Right cardiac atrium (tissue), 5 donors: ENCODE results near the gene KDM4C. TPM values are rescaled to one million over a fixed set of nuclear protein-coding genes. Genes with fewer than 3 reads are reported as not detected.
A peak's percentile ranks its signal among the peaks of the same experiment; 100 is the strongest.
"Not testable (repeated sequence)": the region's sequence is repeated elsewhere in the genome, so short reads cannot be mapped to it uniquely, and the experiment has no call there.

ENCODE experiments used
- ATAC-seq, 2 donors: fragments of 200-7000 bp; cut with Tn5 transposase; one replicate each; pipeline versions ENCODE4 v1.8.0 to v1.9.1; 2020; ENCODE audit warnings: moderate library complexity in 2 of 2, mild to moderate bottlenecking in 1 of 2
- DNase-seq, 3 donors: peaks; one replicate each; pipeline ENCODE4 v3.0.0-alpha.2; 2020
- H3K27ac ChIP-seq: one replicate; pipeline ENCODE4 v1.5.1; 2013; ENCODE audit warnings: mild to moderate bottlenecking, low read length, control low read depth, moderate library complexity
- H3K27me3 ChIP-seq: one replicate; pipeline ENCODE4 v1.6.1; 2013; ENCODE audit not compliant: control insufficient read depth, insufficient read depth
- H3K4me1 ChIP-seq: one replicate; pipeline ENCODE4 v1.6.1; 2013; ENCODE audit warnings: low read length; ENCODE audit not compliant: control insufficient read depth, insufficient read depth
- H3K4me3 ChIP-seq: one replicate; pipeline ENCODE4 v1.5.1; 2013; ENCODE audit warnings: low read length, control low read depth
- H3K9me3 ChIP-seq: one replicate; pipeline ENCODE4 v1.6.1; 2013; ENCODE audit warnings: low read length; ENCODE audit not compliant: control insufficient read depth
- WGBS: extraction: QIAGEN DNeasy Blood & Tissue Kit; methylation state at CpG from one replicate; pipeline ENCODE4 v1.1.7; 2013; 5-methylcytosine and 5-hydroxymethylcytosine counted together
- intact Hi-C, 4 donors: fragments of 100-400 bp; cut with DNase I; formaldehyde crosslinking; loops; one replicate each; pipeline versions ENCODE4 v1.11.0 to v1.14.0; 2022 to 2023
- polyA plus RNA-seq: library from polyadenylated mRNA; stranded (reverse); fragments of 200-250 nt; gene quantifications from one replicate; pipeline ENCODE4 v1.2.3, GENCODE V29; 2013
- total RNA-seq, 4 donors: library from RNA; stranded (reverse); fragmentation: NEBNext Ultra II Directional; extraction: Animal tissue kit (Norgen Biotek cat#: 25700); gene quantifications; one replicate each; pipeline ENCODE4 v1.2.1, GENCODE V29; 2021
- donor health status: healthy with polysubstance abuse.
- donor health status: DM: no; HTN: yes; CAD: no.
- donor health status: DM: no; HTN: no; CAD: no.
- donor health status: DM: no; HTN: yes; CAD: no; lungs with severe emphysema.
- donor health status: DM: yes; HTN: yes; CAD: no.

The KDM4C gene
- total and polyA plus RNA-seq, 5 donors = 6.4 to 20.6 (median 17.1) TPM

DNA sequence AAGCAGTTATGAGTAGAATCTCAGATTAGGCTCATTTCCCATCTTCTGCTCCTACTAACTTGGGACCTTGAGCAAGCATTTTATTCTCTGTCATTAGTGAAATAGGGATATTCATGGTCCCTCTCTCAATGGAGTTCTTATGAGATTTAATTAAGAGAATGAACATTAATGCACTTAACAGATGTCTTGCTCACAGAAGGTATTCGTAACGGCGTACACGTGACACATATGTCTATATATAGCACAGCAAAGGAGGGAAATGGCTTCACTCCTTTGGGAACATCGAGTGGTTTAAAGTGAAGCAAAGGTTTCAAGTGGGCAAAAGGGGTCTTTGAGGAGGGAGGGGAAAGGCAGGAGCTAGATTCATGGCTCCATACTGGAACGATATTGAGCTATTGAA lies 24.6 kb downstream of the KDM4C start:
- intact Hi-C loops = no loop called here
- no peak overlapping the region for H3K27ac ChIP-seq

GRCh38 chr9:6782981-6783380 lies 25.2 kb downstream of the KDM4C start:
- ATAC-seq = no peak
- 87% methylated on average over 3 of the region's 3 CpGs for WGBS
- Histone ChIP-seq H3K27ac (no peak overlapping the region), H3K4me1 (peaks cover 17% of the 10 kb centered on the region), H3K4me3 (no peak overlapping the region), H3K9me3 (no peaks in the 10 kb centered on the region), H3K27me3 (no peaks in the 10 kb centered on the region)
- no peak for DNase-seq
- intact Hi-C loops = no loop called here

More for the DNA sequence above, 24.6 kb downstream of the KDM4C start:
- no peak overlapping the region for H3K4me3 ChIP-seq
- H3K27me3 ChIP-seq = no peaks in the 10 kb centered on the region
- ATAC-seq (no peak), DNase-seq (no peak)
- WGBS = 61% methylated on average over 6 of the region's 6 CpGs
- no peaks in the 10 kb centered on the region for H3K9me3 ChIP-seq
- H3K4me1 ChIP-seq = peaks cover 13% of the 10 kb centered on the region

- Histone ChIP-seq H3K4me3 (no peak overlapping the region), H3K4me1 (peaks cover 18% of the 10 kb centered on the region), H3K27me3 (no peaks in the 10 kb centered on the region), H3K27ac (no peak overlapping the region), H3K9me3 (no peaks in the 10 kb centered on the region)
- 85% methylated on average over 1 of the region's 1 CpG for WGBS
- DNase-seq = no peak
- ATAC-seq = no peak
- intact Hi-C loops = no loop called here
These were observed 26.0 kb downstream of the KDM4C start for GRCh38 chr9:6783753-6784152.

DNA sequence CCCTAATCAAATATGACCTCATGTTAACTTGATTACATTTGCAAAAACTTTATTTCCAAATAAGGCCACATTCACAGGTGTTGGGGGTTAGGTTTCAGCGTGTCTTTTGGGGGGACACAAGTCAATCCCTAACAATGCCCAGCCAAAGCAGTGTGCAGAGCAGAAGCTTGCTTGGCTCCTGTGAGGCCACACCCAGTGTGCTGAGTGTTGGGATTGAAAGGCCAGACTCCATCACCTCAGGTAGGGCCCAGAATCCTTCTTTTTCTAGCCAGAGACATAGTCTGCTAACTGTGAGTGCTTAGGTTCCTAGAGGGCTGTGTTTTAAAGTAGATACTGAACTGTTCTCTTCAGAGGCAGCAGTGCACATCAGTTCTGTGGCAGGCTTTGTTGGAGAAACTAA lies 27.9 kb downstream of the KDM4C start:
- Histone ChIP-seq H3K4me3 (no peak overlapping the region), H3K27ac (no peak overlapping the region), H3K9me3 (no peaks in the 10 kb centered on the region), H3K4me1 (peaks cover 18% of the 10 kb centered on the region), H3K27me3 (no peaks in the 10 kb centered on the region)
- WGBS = 94% methylated on average over 1 of the region's 1 CpG
- ATAC-seq = no peak
- intact Hi-C loops = no loop called here
- DNase-seq = no peak

DNA sequence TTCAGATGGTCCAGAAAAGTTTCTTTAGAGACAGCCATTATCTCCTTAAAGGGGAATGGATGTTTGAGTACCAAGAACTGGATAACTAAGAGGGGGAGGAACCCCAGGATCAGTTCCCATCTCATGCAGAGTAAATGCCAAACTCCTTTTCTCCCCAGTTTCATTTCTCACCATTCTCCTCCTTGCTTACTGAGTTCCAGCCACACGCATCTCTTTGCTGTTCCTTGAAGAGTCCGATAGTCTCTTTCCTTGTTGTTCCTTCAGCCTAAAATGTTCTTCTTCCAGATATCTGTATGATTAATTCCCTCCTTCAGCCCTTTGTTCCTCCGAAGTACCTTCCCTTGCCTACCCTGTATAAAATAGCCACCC lies 30.0 kb downstream of the KDM4C start:
- no peak overlapping the region for H3K27ac ChIP-seq
- no peaks in the 10 kb centered on the region for H3K9me3 ChIP-seq
- no peaks in the 10 kb centered on the region for H3K27me3 ChIP-seq
- intact Hi-C loops = no loop called here
- DNase-seq (no peak), ATAC-seq (peak in 1 of 2 donors; percentile 6)
- no peak overlapping the region for H3K4me3 ChIP-seq
- H3K4me1 ChIP-seq = peaks cover 15% of the 10 kb centered on the region
- WGBS = 80% methylated on average over 3 of the region's 3 CpGs

DNA sequence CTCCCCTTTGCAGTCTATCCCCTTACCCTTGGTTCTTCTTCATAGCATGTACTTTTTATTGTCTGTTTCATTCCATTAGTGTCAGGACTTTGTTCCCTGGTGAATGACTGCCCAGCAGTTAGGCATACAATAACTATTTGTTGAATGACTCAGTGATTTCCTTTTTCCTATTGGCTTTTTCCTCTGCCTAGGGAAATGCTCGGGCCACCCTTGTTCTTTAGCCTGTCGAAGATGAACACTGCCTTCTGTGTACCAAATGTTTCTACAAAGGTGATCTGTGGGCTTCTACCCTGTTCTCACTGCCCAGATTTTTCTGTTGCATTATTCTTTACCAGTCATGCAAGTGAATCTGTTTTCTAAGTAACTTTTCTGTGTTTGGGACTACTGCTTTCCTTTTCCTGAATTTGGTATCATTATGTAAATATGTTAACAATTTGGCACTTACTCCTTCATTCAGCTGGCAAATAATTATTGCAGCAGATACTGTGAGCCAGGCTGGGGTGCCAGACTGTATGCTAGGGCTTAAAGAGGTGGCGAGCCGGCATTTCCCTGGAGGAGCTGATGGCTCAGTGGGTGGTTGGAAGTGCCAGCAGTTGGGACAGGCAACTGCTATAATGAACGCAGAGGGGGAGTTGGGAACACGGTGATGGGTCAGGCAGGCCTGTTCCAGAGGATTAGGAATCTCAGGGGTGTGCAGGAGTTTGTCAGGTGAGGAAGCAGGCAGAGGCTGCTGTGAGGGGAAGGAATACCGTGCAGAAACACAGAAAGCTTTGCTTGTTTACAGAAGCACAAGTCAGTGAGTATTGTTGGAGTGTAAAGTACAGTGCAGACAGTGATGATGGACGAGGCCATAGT lies 30.6 kb downstream of the KDM4C start:
- DNase-seq (no peak), ATAC-seq (peak; percentile 51 to 88)
- no peaks in the 10 kb centered on the region for H3K27me3 ChIP-seq
- H3K9me3 ChIP-seq = no peaks in the 10 kb centered on the region
- peaks cover 15% of the 10 kb centered on the region for H3K4me1 ChIP-seq
- 50% methylated on average over 8 of the region's 8 CpGs for WGBS
- H3K4me3 ChIP-seq = no peak overlapping the region
- no peak overlapping the region for H3K27ac ChIP-seq
- intact Hi-C loops = no loop called here

- DNase-seq, H3K27me3 ChIP-seq, H3K9me3 ChIP-seq, H3K4me3 ChIP-seq, H3K27ac ChIP-seq, intact Hi-C loops: not testable (repeated sequence)
- peak in 1 of 2 donors; percentile 13 for ATAC-seq
- 95% methylated on average over 9 of the region's 9 CpGs for WGBS
- peaks cover 15% of the 10 kb centered on the region for H3K4me1 ChIP-seq
These were observed 31.2 kb downstream of the KDM4C start for GRCh38 chr9:6789017-6789338.

DNA sequence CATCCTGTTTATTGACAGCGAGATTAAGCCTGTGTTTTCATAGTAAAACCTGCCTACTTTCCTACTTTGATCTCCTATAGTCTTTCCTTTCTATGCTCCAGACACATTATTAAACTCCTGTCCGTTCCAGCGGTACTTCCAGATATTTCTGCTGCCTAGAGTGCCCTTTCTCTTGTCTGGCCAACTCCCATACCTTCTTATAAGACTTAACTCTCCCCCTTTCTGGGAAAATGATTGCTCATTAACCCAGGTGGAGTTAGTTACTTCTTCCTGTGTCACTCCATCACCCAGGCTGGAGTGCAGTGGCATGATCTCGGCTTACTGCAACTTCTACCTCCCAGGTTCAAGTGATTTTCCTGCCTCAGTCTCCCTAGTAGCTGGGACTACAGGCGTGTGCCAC lies 33.1 kb downstream of the KDM4C start:
- no peak for ATAC-seq
- H3K4me1 ChIP-seq = peaks cover 14% of the 10 kb centered on the region
- no peak overlapping the region for H3K4me3 ChIP-seq
- WGBS = 96% methylated on average over 5 of the region's 5 CpGs
- H3K27ac ChIP-seq = no peak overlapping the region
- H3K9me3 ChIP-seq = no peaks in the 10 kb centered on the region
- no peaks in the 10 kb centered on the region for H3K27me3 ChIP-seq
- DNase-seq = no peak
- intact Hi-C loops = no loop called here

DNA sequence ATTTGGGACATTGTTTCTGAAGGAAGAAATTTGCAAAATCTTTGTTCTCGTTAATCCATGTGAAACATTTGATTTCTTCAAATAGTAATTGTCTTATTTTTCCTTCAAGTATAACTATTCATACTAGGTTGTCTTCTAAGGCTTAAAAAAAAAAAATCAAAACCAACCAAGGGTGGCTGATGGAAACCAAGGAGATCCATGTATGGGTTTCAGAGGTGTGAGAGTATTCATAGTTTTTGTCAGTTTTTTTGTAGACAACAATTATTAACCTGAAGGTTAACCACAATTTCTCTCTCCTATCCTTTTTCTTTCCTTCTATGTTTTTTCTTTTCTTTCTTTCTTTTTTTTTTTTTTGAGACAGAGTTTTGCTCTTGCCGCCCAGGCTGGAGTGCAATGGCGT lies 35.4 kb downstream of the KDM4C start:
- no peak overlapping the region for H3K27ac ChIP-seq
- 94% methylated on average over 3 of the region's 3 CpGs for WGBS
- H3K4me3 ChIP-seq = no peak overlapping the region
- no peaks in the 10 kb centered on the region for H3K9me3 ChIP-seq
- DNase-seq (no peak), ATAC-seq (no peak)
- intact Hi-C loops = no loop called here
- peaks cover 8% of the 10 kb centered on the region for H3K4me1 ChIP-seq
- no peaks in the 10 kb centered on the region for H3K27me3 ChIP-seq

DNA sequence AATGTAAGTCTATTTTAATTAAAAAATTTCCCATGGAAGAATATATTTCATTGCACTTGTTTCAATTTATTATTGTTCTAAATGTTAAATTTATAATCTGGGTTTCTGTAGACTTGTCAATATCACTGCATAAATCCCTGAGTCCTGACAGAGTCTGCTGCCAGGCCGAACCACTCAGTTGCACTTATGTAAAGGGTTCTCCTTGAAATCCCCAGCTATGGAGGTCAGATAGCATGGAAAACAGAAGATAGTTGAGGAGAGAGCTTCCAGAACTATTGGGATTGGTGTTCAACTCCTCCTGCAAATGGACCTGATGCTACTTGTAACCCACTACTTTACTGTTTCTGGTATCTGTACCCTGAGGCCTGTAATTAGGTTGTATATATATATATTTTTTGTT lies 37.2 kb downstream of the KDM4C start:
- H3K27me3 ChIP-seq = no peaks in the 10 kb centered on the region
- H3K4me3 ChIP-seq = no peak overlapping the region
- WGBS = 67% methylated on average over 1 of the region's 1 CpG
- no peaks in the 10 kb centered on the region for H3K9me3 ChIP-seq
- DNase-seq (no peak), ATAC-seq (peak in 1 of 2 donors; percentile 57)
- H3K27ac ChIP-seq = no peak overlapping the region
- peaks cover 3% of the 10 kb centered on the region for H3K4me1 ChIP-seq
- intact Hi-C loops = no loop called here

GRCh38 chr9:6802926-6803325 lies 45.2 kb downstream of the KDM4C start:
- ATAC-seq = no peak
- H3K27ac ChIP-seq = no peak overlapping the region
- DNase-seq = no peak
- H3K4me1 ChIP-seq = no peaks in the 10 kb centered on the region
- no peaks in the 10 kb centered on the region for H3K9me3 ChIP-seq
- intact Hi-C loops = no loop called here
- H3K4me3 ChIP-seq = no peak overlapping the region
- 98% methylated on average over 4 of the region's 4 CpGs for WGBS
- no peaks in the 10 kb centered on the region for H3K27me3 ChIP-seq

- 35% methylated on average over 1 of the region's 1 CpG for WGBS
- H3K9me3 ChIP-seq = no peaks in the 10 kb centered on the region
- ATAC-seq (peak in 1 of 2 donors; percentile 47), DNase-seq (peak in 2 of 3 donors; percentile 23 to 63)
- H3K4me3 ChIP-seq = no peak overlapping the region
- no peaks in the 10 kb centered on the region for H3K27me3 ChIP-seq
- intact Hi-C loops = no loop called here
- H3K27ac ChIP-seq = no peak overlapping the region
- no peaks in the 10 kb centered on the region for H3K4me1 ChIP-seq
These were observed 47.8 kb downstream of the KDM4C start for GRCh38 chr9:6805532-6805931.
